ENCODE data around the gene DUSP10.
A peak's percentile ranks its signal among the peaks of the same experiment; 100 is the strongest.

The DUSP10 gene

DNA sequence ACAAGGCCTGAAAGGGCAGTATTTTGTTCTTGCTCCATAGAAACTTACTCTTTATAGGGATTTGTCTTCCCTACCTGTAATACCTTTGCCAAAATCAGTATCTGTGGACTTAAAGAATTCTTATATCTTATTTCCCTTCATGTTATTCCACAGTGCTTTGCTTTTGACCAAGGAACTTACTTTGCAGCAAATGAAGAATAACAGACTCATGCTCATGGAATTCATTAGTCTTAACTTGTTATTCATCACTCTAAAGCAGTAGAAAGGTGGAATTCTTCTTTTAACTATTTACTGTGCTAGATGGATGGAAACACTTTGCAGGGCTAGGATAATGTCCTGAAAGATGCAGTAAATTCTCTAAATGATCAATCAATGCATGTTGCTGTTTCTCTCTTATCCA lies 45.9 kb downstream of the DUSP10 start:
- no peak for DNase-seq (ENCODE audit: low read depth, low spot score)

DNA sequence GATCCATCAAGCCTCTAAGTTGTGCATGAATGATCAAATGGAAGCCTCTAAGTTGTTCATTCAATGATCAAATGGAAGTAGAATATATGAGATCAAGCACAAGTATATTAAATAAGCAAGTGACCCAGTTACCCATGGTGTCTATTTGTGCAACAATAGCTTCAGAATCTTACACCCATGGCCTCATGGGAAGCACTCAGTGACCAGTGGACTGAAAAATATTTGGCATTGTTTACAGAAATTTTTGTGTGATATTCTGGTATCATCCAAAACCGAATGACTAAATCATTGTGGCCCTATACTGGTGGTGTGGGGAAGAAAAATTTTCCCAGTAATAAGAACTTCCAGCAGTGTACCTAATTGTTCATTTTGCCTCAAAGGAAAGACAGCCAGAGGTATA lies 46.6 kb downstream of the DUSP10 start:
- no peak for DNase-seq (ENCODE audit: low read depth, low spot score)

DNA sequence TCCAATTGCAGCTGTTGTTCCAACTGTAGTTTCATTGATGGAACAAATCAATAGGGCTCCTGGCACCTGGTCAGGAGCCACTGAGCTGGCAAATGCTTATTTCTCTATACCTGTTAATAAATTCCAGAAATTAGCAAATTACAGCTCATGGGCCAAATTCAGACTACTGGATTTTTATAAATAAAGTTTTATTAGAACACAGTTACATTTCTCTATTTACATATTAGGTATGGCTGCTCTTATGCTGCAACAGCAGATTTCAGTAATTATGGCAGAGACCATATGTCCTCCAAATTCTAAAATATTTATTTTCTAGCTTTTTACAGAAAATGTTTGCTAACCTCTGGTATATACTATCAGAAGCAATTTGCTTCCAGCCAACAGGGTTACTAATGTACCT lies 47.8 kb downstream of the DUSP10 start:
- no peak for DNase-seq (ENCODE audit: low read depth, low spot score)

DNA sequence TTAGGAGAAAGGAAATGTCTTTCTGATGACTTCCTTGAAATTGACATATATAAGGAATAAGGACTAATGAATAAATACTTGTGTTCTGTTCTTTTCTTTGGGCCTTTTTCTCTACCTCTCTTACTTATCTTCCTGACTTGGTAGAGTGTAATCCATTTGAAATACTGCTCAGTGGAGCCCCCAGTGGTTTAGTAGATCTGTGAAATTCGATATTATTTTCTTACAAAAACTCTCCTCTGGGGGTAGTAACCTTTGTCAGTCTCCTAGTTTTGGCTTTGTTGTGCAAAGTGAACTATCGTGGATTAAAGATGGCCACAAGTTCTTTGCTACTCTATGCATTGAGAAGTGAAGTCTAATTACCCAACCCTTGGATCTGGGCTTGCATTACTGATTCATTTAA lies 48.8 kb downstream of the DUSP10 start:
- peak; percentile 17 for DNase-seq (ENCODE audit: low read depth, low spot score)

DNA sequence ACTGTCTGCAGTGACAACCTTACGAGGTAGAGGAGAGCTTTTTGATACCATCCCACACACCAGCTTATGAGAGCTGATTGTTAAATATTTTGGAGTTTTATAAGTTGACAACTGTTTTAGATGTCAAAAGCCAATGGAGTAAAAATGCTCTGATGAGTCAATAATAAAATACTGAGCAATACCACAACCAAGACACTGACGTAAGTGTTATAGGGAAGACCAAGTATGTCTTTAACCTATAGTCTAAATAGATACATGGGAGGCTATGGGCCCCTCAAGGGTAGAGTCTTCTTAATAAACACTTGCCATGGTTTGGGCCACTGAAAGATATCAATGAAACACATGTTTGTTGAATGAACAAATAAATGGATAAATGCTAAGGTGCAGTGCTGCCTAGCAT lies 49.2 kb downstream of the DUSP10 start:
- no peak for DNase-seq (ENCODE audit: low read depth, low spot score)

DNA sequence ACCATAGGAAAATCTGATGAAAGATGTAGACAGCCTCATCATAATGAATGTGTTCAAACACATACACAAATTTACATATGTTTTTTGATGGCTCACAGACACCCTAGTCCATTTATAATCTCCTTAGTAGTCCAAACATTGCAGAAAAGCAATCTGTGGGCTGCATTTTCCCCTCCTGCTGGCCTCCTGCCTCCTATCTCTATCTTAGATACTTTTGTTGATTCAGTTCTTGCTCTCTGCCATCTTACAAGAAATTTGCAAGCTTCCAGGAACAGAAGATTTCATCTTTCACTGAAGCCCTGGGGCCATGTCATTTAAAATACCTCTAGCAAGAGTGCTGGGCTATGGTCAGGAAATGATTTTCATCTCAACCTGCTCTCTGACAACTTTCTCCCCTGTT lies 50.6 kb downstream of the DUSP10 start:
- DNase-seq (ENCODE audit: low read depth, low spot score): no peak

DNA sequence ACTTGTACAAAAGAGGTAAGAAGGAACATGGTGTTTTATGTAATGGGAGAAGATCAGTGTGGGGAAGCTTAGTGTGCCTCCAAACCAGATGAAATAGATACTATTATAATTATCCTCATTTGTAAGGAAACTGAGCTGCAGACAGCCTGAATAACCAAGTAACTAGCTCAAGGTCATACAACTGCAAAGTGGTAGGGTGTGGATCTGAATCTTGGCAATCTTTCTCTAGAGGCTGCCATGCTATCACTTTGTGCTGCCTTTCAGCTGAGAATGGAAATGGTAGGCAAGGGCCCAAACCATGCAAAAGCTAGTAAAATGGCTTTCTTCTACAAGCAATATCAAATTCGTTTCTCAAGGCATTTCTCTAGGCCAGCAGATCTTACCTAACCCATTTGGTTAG lies 51.0 kb downstream of the DUSP10 start:
- DNase-seq (ENCODE audit: low read depth, low spot score): no peak

DNA sequence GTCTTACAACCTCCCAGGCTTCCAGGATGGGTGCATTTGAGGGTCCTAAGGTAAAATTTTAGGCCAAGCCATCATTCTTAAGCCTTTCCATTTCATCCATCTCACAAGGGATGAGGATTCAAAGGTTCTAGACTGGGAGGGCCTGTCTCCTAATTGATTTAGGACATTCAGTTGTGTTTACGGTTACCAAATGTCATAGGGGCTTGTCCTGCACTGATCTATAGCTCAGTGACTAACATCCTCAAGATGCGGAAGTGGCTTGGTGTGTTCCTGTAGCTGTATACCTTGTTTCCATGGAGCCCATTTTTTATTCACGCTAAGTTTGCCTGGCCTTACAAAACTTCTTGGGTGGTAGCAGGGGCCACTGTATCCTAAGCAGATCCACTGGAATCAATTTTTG lies 52.8 kb downstream of the DUSP10 start:
- DNase-seq (ENCODE audit: low read depth, low spot score): no peak

DNA sequence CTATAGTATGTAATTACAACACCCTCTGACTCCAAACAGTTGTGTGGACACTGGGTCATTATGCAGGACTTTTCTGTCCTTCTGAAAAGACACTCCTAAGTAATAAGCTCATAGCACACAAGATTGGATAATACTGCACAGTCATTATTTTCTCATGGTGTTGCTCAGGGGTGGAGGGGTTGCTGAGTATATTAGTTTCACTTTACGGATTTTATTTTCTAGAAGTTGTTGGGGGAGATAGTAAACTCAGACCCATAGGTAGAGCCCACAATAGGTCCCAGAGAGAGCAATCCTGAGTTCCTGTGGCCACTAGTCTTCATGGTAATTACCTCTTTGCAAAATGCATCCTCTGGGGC lies 53.4 kb downstream of the DUSP10 start:
- no peak for DNase-seq (ENCODE audit: low read depth, low spot score)

DNA sequence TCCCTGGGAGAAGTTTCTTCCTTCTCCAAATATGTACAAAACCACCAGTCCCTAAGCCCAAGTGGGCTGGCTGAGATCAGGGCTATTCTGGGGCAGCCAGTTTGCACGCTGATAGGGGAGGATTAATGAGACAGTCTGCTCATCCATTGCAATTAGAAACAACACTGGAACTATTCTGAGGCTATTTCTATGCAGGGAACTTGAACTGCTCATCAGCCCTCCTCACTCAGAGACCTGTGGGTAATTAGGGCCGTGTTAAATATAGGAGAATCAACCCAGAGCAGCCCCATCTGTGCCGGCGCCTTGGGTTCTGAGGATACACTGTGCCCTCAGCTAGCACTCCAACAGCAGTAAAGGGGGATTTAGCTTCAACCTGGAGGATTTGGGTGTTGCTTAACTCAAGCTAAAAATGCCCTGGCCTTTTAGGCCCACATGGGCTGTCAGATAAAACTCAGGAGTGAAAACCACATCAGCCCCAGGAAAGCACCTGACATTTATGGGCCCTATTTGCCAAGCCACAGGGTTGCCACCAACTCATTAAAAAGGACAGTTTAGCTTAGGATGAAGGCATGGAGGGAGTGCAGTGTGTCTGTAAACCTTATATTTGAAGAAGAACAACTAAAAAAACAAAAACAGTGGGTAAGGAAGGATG lies 53.9 kb downstream of the DUSP10 start:
- no peak for DNase-seq (ENCODE audit: low read depth, low spot score)

DNA sequence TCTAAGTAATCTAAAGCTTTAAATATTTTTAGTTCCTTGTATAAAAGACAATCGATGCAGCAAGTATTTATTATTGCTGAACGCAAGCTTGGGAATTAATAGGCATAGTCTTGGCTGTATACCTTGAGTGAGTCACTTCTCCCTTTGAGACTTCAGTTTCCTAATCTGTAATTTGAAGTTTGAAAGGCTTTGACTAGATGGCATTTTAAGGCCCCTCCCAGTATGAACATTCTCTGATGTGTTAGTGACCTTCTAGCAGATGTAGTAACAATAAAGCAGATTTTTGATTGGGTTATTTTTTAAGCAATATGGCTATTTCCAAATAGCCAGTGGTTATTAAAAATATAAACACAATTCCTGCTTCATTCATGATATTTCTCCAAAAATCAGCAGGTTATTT lies 58.2 kb downstream of the DUSP10 start:
- DNase-seq (ENCODE audit: low read depth, low spot score): no peak

DNA sequence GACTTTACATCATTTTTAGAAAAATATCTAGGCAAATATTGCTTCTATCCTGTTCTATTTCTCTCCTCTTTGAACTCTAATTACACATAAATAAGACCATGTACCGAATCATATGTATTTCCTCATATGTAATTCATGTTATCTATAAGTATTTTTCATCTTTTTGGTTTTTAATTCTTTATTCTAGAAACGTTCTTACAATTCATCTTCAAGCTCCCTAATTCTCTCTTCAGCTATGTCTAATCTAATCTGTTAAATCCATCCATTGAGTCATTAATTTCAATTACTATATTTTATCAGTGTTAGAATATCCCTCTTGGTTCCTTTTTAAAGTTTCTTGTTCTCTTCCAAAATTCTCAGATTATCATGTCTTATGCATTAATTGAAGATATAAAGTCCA lies 61.8 kb downstream of the DUSP10 start:
- DNase-seq (ENCODE audit: low read depth, low spot score): no peak

DNA sequence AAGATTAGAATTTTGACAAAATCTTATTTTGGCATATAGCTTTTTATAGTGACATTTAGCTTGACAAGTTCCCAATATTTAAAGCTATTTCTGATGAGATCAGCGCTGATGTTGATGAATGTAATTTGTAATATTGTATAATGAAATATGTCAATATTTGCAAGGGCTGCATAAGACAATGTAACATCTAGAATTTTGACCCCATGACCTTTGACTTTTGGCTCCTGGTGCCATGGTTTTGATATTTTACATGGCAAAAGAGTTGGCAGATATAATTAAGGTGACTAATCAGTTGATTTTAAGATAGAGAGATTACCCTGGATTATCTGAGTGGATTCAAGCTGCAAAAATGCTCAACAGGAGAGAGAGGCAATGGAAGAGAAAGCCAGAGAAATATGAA lies 63.9 kb downstream of the DUSP10 start:
- DNase-seq (ENCODE audit: low read depth, low spot score): no peak

DNA sequence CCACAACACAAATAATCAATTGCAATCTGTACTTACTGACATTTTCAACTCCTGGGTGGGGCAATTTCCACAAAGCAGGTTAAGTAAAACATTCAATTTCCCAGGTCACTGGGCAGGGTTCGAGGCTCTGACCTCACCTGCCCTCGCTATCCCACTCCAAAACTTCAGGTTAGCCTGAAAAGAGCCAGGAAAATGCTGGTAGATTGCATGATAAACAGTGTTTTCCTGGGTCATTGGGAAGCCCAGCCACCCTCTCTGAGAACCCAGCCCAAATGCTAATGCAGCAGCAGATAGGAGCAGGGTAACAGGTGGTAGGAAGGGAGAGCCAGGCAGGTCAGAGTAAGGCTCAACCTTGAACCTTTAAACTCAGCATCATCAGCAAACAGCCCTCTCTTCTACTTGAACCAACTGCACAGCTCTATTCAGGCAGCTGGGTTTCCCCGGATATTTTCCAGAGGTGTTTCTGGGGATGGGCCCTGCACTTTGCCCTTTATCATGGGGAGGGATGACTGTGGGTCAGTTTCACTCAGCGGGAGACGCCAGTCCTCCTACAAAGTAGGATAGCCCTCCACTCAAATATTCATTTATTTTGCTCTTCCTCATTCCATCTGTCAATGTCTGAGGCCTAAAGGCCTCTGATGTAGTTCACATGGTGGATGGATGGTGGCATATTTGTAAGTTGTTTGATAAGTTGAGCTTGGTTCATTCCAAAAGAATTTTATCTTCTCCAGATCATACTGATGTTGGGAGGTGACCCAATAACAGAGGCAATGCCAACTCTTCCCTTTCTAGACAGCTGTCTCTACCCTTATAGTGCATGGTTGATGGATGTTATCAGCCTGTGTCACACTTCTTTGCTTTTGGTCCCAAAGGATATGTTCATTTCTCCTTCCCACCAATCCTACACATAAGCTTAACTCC lies 65.7 kb downstream of the DUSP10 start:
- no peak for DNase-seq (ENCODE audit: low read depth, low spot score)

DNA sequence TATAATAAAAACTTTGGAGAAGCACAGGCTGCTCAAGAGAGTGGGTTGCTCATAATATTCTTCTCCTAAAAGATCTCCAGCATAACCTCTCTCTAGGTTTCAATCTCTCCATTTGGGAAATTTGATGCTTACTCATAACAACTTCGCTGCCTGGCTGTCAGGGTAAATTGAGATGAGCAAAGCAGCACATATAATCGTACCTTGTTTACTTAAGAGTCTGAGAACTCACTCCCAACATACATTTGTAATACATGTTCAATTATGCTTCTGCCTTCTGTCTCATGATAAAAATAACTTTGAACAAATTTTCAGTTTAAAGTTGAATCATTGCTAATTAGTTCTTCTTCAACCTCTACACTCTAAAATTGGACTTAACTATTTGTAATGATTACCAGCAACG lies 68.9 kb downstream of the DUSP10 start:
- DNase-seq (ENCODE audit: low read depth, low spot score): no peak

DNA sequence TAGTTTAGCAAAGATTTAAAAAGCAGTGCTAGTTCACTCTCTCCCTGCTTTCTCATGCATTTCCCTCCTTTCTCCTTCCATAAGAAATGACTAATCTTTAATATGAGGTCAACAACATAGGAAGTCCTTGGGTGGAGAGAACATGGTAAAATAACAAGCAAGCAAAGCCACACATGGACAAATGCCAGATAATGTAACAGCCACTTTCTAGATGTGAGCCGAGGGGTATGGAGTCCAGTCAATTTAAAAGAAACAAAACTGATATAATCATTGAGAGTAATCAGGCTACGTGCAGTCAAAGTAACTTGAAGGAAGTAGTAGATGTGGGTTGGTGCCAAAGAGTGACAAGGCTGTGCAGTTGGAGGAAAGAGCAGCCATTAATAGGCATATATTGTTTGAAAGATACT lies 69.6 kb downstream of the DUSP10 start:
- no peak for DNase-seq (ENCODE audit: low read depth, low spot score)

DNA sequence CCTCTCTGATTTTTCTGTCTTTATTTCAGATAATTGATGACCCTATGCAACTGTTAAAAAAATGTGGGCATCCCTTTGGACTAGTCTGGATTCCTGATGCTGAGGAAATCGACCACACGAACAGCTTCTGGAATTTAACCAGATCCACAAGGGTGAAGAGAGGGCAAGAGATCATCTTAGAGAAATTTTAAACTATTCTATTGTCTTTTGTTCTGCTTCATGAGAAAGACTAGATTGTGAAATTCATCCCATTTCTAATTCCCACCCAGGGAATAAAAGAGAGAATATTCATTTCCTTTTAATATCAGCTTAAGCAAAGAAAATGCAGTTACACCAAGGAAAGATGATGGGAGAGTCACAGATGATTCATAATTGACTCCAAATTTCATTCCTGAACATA lies 71.8 kb downstream of the DUSP10 start:
- DNase-seq (ENCODE audit: low read depth, low spot score): no peak

DNA sequence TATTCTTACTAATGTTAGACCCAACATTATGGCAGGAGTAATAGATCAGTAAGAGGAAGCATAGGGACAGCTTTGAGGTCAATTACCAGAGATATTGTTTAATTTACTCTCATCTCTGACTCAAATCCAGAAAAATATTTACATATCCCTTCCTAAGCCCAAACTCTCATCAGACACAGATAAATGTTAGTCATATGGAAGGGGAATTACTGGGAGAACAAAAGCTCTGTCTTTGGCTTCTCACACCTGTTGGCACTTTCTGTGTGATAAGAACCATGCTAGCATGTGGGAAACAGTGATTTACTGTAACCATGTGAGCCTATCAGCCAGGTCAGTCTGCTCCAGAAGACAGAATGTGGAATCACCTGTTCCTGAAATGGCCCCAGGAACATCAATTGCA lies 72.4 kb downstream of the DUSP10 start:
- no peak for DNase-seq (ENCODE audit: low read depth, low spot score)

DNA sequence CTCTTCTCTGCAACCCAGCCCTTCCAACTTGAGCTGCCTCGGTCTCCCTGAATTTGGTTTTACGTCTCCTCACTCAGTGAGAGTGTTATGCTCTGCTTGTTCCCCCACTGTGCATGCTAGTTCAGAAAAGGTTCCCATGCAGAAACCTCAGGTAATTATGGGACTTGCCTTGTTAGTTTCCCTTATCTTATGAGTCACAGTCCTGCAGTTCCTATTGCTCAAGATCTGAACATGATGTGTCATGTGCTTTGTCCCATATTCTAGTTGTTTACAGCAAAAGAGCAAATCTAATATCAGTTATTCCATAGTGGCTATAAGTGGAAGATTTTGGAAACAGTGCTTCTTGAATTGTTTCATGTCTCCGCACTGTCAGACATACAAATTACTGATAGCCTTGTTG lies 74.4 kb downstream of the DUSP10 start:
- no peak for DNase-seq (ENCODE audit: low read depth, low spot score)

DNA sequence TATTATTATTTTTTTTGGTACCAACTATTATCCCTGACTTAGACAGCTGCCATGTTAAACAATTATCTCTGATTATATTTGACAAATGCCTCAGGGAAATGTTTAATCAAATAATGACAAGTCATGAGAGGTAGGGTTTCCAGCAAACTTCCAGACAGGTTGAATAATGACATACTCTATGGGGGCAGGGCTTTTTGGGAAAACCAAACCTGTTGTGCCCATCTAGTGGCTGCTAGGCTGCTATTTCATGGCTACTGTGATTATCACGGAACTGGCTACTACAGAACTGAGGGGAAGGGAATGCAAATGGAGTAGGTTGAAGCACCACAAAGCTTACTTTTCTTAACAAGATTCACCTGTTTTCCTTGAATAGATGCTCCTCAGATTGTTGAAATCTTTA lies 77.6 kb downstream of the DUSP10 start:
- peak; percentile 7 for DNase-seq (ENCODE audit: low read depth, low spot score)

DNA sequence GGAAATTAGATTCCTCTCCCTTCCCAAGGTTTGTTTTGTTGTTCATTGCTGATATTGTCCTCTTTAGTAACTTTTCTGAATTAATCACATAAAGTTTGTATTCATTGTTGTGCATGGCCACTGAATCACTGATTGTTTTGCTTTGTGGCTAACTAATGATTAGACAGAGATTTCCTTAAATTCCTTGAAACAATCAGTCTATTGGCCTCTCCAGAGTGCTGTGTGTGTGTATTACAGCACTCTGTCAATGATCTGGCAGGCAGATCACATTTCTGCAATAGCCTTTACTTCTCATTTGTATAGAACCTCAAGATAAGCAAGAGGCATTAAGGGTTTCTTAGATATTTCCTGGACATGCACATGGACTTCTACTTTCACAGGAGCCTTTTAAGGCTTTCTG lies 78.6 kb downstream of the DUSP10 start:
- no peak for DNase-seq (ENCODE audit: low read depth, low spot score)

DNA sequence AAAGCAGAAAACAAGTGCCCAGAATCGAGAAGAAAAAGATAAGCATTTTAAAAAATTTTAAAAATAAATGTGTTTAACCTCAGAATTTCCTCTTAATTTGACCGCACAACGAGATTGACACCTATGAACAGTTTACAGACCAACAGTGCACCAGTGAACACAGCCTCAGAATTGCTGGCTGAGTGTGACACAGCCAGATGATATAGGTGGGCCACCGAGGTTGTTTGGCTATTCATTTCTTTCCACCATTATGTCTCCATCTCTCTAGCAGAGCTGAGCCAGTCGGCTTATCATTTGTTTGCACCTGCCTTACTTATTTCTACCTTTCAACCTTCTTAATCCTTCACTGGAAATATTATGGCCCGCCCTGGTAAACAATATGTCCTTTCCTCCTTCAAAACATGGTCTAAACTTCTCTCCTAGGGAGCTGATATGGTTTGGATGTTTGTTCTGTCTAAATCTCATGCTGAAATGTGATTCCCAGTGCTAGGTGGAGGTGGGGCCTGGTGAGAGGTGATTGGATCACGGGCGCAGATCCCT lies 86.1 kb downstream of the DUSP10 start:
- DNase-seq (ENCODE audit: low read depth, low spot score): no peak

Data from iPS DF 19.7 (cell line).